Suprapubic skin (tissue), 4 donors: ENCODE measurements around the gene FCMR.
"Not testable (repeated sequence)": the region's sequence is repeated elsewhere in the genome, so short reads cannot be mapped to it uniquely, and the experiment has no call there.

Experiments
- CTCF ChIP-seq, 2 donors: fragments of 200-600 bp in 1 of 2; fragments of 450-650 bp in 1 of 2; sonication (generic) in 1 of 2; IDR thresholded peaks; one replicate each; pipeline ENCODE4 v1.5.1; 2016 to 2019; ENCODE audit warnings: antibody characterized with exemption in 2 of 2, mild to moderate bottlenecking in 1 of 2, moderate library complexity in 1 of 2
- EP300 ChIP-seq: sonication (generic); formaldehyde crosslinking; IDR thresholded peaks from one replicate; pipeline ENCODE4 v1.6.1; 2017; ENCODE audit warnings: antibody characterized with exemption
- POLR2A ChIP-seq, 2 donors: fragments of 450-650 bp; IDR thresholded peaks; one replicate each; pipeline ENCODE4 v1.6.1; 2017; ENCODE audit warnings: antibody characterized with exemption in 2 of 2, mild to moderate bottlenecking in 2 of 2, moderate library complexity in 2 of 2
- POLR2AphosphoS5 ChIP-seq, 3 donors: sonication (generic); formaldehyde crosslinking; IDR thresholded peaks; one replicate each; pipeline ENCODE4 v1.6.1; 2017; ENCODE audit warnings: antibody characterized with exemption in 3 of 3

- TF ChIP-seq CTCF (IDR thresholded peaks at IDR 0.05); POLR2AphosphoS5 (IDR thresholded peaks at IDR 0.05); POLR2A (IDR thresholded peaks at IDR 0.05); EP300: not testable (repeated sequence)
Measured at GRCh38 chr1:206923961-206924557, 2.3 kb upstream of the FCMR start.
